DMS153 treated with DMSO at 0.1 percent for 48 hours (cell line): ENCODE results near the gene DBX1.
A peak's percentile ranks its signal among the peaks of the same experiment; 100 is the strongest.
"Not testable (repeated sequence)": the region's sequence is repeated elsewhere in the genome, so short reads cannot be mapped to it uniquely, and the experiment has no call there.

Source experiments
- DNase-seq: peaks from one replicate; lab custom pipeline; 2025; ENCODE audit not compliant: unreplicated experiment; lab: John Stamatoyannopoulos, UW

Gene DBX1

DNA sequence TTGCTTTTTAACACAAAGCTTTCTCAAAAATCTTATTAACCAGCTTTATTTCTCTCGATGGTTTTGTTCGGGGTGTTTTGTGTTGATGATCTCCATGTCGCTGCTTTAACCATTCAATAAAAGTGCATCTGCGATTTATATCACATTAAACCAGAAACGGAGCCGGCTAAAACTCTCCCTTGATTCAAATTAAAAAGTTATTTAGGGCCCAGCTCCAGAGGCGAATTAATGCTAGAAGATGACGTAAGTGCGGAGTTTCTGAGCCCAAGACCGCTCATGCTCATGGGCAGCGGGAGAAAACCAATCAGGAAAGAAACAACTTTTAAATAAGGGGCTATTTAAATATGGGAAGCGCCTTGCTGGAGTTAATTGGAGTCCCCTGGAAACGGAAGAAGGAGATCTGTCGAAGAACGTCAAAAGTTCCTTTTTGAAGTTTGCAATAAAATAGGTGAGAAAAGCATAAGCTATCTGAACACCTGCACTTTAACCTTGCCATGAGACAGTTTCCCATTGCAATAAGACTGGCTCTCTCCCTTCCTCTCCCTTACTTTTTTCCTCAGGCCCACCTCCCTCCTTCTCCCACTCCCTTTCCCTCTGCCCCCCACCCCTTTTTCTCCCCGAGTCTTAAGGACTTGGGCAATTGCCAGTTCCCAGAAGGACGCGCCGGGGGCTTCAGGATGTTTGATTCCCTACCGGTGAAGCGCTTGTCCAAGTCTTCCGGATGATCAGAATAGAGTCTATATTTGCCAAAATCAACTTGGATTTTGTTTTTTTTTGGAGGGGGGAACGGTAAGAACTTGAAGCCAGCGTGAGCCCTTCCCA is 1.9 kb upstream of the DBX1 start:
- no peak for DNase-seq

DNA sequence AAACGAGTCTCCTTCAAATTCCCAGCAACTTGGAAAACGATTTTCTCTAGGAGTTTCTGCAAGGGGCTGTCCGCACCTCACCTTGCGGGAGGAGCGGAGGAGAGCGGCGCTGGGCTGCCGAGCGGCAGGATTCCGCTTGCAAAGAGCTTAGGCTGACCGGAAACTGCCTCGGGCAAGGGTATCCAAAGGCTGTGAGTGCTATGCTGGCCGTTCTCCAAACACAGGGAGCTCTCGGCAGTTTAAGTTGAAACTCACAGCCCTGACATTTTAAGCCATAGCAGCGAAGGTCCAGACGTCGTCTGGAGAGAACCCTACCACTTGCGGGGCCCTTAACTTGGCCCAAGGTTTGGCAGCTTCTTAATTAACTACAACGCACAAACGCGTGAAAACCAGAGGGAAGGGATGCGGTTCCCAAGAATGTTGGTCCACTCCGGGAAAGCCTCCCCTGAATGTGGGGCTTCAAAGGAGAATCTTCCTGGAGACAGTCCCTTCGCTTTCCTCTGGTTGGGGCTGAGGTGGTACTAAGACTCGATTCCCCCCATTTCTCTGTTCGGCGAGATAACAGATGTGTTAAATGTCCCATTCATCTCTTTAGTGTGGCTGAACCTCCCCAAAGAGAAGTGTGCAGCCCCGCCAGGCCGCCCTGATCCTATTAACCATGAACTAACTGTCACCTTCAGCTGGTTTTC is 1.1 kb upstream of the DBX1 start:
- DNase-seq, result peak; percentile 27

- DNase-seq, result no peak
These were observed 551 bp downstream of the DBX1 start for GRCh38 chr11:20159466-20160381.

GRCh38 chr11:20158597-20159257 is 1.5 kb downstream of the DBX1 start:
- DNase-seq, result no peak

DNA sequence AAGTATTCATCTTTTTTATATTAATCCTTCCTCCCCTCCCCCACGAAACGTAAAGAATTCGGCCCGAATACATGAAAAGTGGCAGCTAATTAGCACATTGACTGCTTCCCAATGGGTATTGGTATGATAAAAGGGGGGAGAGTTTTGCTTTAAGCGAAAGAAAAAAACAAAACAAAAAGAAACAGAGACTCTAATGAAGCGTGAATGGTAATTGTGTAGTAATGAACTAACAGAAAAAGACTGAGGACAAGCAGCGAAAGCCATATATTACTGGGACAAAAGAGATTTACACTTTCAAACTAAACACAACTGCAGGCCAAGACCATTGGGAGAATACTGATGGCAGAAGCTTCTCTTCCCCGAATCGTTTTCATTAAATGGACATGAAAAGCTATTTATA is 2.5 kb downstream of the DBX1 start:
- DNase-seq, result no peak

GRCh38 chr11:20156876-20157613 is 3.2 kb downstream of the DBX1 start:
- no peak for DNase-seq

DNA sequence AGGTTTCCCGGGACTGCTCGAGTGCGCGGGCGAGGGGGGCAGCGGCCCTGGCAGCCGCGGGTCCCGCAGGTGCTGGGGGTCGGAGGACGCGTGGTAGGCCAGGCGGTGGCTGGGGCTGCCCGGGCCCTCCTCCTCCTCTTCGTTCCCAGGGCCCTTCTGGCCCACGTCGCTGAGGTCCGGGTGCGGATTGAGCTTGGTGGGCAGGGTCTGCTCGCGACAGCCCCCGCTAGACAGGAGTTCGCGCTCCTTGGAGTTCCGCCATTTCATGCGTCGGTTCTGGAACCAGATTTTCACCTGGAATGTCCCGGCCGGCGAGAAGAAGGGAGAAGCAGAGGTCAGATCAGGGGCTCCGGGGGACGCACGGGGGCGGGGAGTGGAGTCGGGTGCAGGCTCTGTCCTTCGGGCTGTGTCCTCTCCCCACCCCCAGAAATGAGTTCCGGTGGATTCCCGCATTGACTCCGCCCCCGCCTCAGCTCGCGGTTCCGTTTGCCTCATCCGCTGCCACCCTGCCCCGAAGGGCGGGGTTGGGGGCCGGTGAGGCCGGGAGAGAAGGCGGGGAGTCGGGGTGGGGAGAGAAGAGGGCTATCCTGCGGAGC is 3.9 kb downstream of the DBX1 start:
- DNase-seq, result no peak

DNA sequence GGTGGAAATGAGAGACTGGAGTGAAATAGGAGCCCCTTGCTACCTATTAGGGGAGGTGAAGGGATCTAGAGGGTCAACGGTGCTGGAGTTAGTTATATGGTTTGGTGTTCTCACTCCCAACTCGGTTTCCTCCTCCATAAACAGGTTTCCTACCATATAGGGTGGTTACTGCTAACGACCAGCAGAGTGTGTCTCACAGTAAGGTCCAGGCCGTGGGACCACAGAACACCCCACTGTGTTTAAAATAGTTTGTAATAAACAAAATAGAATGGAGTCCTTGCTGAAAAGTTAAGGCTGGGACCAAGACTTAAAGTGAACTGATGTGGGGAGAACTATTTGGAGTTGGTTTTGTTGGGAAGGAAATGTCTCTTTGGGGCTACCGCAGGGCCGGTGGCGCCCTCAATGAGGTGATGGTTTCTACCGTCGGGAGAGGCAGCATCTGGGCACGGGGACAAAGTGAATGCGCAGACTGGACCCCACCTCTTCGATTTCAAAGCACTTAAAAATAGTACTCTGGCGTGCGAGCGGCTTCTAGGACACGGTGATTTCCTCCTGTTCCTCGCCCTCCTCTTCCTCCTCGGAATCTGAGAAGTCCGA is 4.5 kb downstream of the DBX1 start:
- no peak for DNase-seq

DNA sequence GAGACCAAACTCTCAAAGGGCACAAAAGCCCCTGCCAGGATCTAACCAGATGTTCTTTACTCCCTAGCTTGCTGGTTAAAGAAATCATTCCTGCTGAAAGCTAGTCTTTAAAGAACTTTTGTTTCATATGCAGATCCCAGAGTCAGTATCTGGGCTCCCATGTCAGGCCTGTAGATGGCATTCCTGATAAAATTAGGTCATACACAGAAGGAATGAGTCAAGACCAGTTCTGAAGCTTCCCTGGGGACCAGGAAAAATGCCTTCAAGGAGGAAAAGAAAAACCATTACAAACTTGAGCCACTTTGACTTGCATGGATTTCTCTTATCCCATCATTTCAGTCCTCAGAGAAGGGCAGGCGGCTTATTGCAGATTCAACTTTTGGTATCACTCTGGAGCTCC is 5.9 kb downstream of the DBX1 start:
- DNase-seq, result no peak

GRCh38 chr11:20138707-20139106 is 21.6 kb downstream of the DBX1 start:
- DNase-seq, result no peak

- DNase-seq, result no peak
These were observed 22.6 kb downstream of the DBX1 start for GRCh38 chr11:20137637-20138036.

GRCh38 chr11:20134991-20135736 is 25.1 kb downstream of the DBX1 start:
- DNase-seq, result no peak

DNA sequence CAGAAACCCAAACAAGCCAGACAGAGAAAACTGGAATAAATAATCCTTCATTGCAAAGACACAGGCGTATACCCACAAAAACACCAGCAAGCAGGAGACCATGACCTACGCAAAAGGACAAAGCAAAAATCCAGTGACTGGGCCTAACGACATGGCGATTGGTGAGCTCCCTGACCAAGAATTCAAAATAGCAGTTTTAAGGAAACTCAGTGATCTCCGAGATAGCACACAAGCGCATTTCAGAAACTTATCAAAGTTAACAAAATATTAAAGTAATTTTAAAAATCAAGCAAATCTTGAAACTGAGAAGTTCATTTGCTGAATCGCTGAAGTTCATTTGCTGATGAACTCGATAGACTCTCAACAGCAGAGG is 27.6 kb downstream of the DBX1 start:
- DNase-seq, result no peak

DNA sequence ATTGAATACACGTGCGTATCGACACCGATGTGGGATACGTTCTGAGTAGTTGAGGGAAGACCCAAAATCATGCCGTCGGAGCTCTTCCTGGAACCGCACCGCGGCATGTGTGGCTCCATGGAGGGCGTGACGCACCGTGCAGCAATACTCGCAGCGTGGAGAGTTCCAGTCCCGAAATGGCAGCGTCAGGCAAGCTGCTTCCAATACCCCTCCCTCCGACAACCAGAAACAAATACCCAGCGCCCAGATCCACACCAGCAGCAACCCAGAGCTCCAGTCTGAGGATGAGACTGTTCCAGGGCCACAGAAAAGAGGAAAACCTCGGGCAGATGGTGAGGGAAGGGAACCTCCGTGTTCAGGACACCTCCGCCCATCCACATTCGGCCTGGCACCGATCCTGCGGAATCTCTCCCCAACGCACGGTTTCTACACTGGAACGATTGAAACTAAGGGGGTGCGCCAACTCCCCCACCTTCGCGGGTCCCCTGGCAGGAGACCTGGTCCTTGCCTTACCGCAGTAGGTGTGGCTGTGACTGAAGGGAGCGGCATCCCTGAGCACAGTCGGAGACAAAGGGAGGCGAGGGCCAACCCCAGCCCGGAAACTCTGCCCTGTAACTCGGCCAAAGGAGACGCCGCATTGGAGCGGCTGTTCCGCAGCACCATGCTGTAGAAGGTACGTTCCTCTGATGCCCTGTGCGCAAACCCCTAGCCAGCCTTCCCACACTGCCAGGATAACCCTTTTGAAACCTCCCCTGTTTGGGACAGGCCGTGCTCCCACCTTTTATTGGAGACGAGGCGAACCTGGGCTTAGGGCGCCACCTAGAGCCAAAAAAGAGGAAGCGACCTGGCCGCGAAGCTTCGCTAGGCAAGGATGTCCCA is 28.2 kb downstream of the DBX1 start:
- peak; percentile 49 for DNase-seq

- DNase-seq, result no peak
These were observed 30.6 kb downstream of the DBX1 start for GRCh38 chr11:20129665-20130064.

GRCh38 chr11:20128528-20128825 is 31.8 kb downstream of the DBX1 start:
- DNase-seq, result not testable (repeated sequence)

GRCh38 chr11:20127671-20128527 is 32.4 kb downstream of the DBX1 start:
- DNase-seq, result peak; percentile 36
